T-cell (primary cell): ENCODE measurements around the gene CGB1. TPM values are rescaled to one million over a fixed set of nuclear protein-coding genes. Genes with fewer than 3 reads are reported as not detected.
A peak's percentile ranks its signal among the peaks of the same experiment; 100 is the strongest.
"Not testable (repeated sequence)": the region's sequence is repeated elsewhere in the genome, so short reads cannot be mapped to it uniquely, and the experiment has no call there.

ENCODE experiments used
- ATAC-seq, 4 experiments: fragments of 200-7000 bp in 3 of 4; fragments of 150-1000 bp in 1 of 4; cut with Tn5 transposase; replicated peaks in 1 of 4; 1 replicate in 3 of 4; 2 replicates in 1 of 4; pipeline ENCODE4 v1.10.0; 2021; ENCODE audit warnings: moderate library complexity in 3 of 4, mild to moderate bottlenecking in 2 of 4, moderate number of reproducible peaks in 1 of 4
- CTCF ChIA-PET, 2 donors: fragments of 300-600 bp; sonication (Branson Sonifier 250); formaldehyde crosslinking; loops; one replicate each; lab custom pipeline; 2022; ENCODE audit warnings: antibody characterized with exemption in 2 of 2; lab: Charles Lee
- POLR2A ChIA-PET, 2 donors: fragments of 300-600 bp; sonication (Branson Sonifier 250); formaldehyde crosslinking; loops; one replicate each; lab custom pipeline; 2022; ENCODE audit warnings: antibody characterized with exemption in 2 of 2; lab: Charles Lee
- DNase-seq, 35 experiments: peaks; one replicate each; pipeline versions ENCODE4 v3.0.0 to v3.0.0-alpha.2; 2013 to 2023
- H3K27ac ChIP-seq: one replicate; pipeline ENCODE4 v1.5.1; 2013; ENCODE audit warnings: low read length
- H3K27me3 ChIP-seq, 2 experiments: replicated peaks in 1 of 2; 1 replicate in 1 of 2; 2 replicates in 1 of 2; pipeline versions ENCODE4 v1.6.1 to v1.7.0; 2013; ENCODE audit warnings: low read length in 1 of 2, mixed read lengths in 1 of 2; ENCODE audit not compliant: control insufficient read depth in 2 of 2, insufficient read depth in 2 of 2; ENCODE audit errors: extremely low read depth in 1 of 2
- H3K36me3 ChIP-seq, 2 donors: 1 replicate in 1 of 2; 2 replicates in 1 of 2; pipeline versions ENCODE4 v1.6.1 to v1.7.0; 2013; ENCODE audit warnings: low read length in 1 of 2; ENCODE audit not compliant: control insufficient read depth in 2 of 2, insufficient read depth in 1 of 2; ENCODE audit errors: extremely low read depth in 1 of 2
- H3K4me1 ChIP-seq, 2 experiments: 1 replicate in 1 of 2; 2 replicates in 1 of 2; pipeline versions ENCODE4 v1.6.1 to v1.7.0; 2013; ENCODE audit warnings: low read length in 2 of 2, mixed read lengths in 1 of 2; ENCODE audit not compliant: insufficient read depth in 2 of 2, control insufficient read depth in 1 of 2; ENCODE audit errors: extremely low read depth in 1 of 2
- H3K4me3 ChIP-seq, 2 donors: 1 replicate in 1 of 2; 2 replicates in 1 of 2; pipeline versions ENCODE4 v1.5.1 to v1.7.0; 2013; ENCODE audit warnings: mild to moderate bottlenecking in 2 of 2, low read length in 1 of 2, moderate library complexity in 1 of 2; ENCODE audit not compliant: control insufficient read depth in 1 of 2; ENCODE audit errors: extremely low read depth in 1 of 2
- H3K9me3 ChIP-seq: 2 replicates; pipeline ENCODE4 v1.7.0; 2013
- H3K27ac Mint-ChIP-seq, 2 donors: one replicate each; pipeline ENCODE4 v1.8.0; 2020 to 2021; ENCODE audit warnings: mild to moderate bottlenecking in 2 of 2, mixed read lengths in 2 of 2
- H3K27me3 Mint-ChIP-seq, 2 donors: one replicate each; pipeline ENCODE4 v1.8.0; 2021 to 2022; ENCODE audit warnings: mixed read lengths in 2 of 2
- H3K36me3 Mint-ChIP-seq: one replicate; pipeline ENCODE4 v1.8.0; 2021; ENCODE audit warnings: mixed read lengths
- H3K4me1 Mint-ChIP-seq, 3 donors: one replicate each; pipeline ENCODE4 v1.8.0; 2020 to 2022; ENCODE audit warnings: mixed read lengths in 3 of 3, mild to moderate bottlenecking in 1 of 3
- H3K4me3 Mint-ChIP-seq, 3 donors: one replicate each; pipeline ENCODE4 v1.8.0; 2020 to 2022; ENCODE audit warnings: mild to moderate bottlenecking in 3 of 3, mixed read lengths in 3 of 3, moderate library complexity in 3 of 3
- H3K9me3 Mint-ChIP-seq, 3 donors: one replicate each; pipeline ENCODE4 v1.8.0; 2020 to 2022; ENCODE audit warnings: mixed read lengths in 3 of 3
- WGBS: methylation state at CpG from one replicate; pipeline ENCODE4 v1.1.5; 2013; ENCODE audit warnings: missing lambda C conversion rate; ENCODE audit not compliant: insufficient coverage; 5-methylcytosine and 5-hydroxymethylcytosine counted together
- total RNA-seq, 35 experiments: library from RNA in 6 of 35; stranded (reverse) in 6 of 35; fragments of 120-200 nt in 1 of 35; gene quantifications; one replicate each; pipeline versions ENCODE4 v1.2.1 to v1.2.4 and lab custom pipeline; 2013 to 2026

Gene CGB1
- total RNA-seq, 5 donors from 2014 or later (not counting 1 experiment from before 2014, with no cell fraction given), result not detected

DNA sequence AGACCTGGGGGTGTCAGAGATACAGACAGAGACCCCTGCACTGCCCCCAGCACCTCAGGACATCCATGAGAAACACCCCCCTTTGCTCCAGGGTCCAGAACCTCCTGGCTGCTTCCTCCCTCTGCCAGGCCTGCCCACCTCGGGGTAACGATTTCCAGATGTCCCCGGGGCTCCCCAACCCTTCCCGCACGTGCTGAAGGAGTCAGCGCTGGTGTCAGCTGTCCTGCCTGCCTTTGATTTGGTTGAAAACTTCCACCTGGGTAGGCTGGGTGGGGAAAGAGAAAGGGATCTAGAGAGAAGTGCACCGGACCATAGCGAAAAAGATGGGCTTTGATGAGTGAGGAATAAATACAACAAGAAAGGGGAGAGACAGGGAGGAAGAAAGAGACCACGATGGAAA, 22.4 kb upstream of the CGB1 start:
- Histone ChIP-seq H3K9me3 (no peaks in the 10 kb centered on the region), H3K36me3 (no peaks in the 10 kb centered on the region), H3K4me1 (peaks cover 5 to 26% of the 10 kb centered on the region in 2 experiments), H3K4me3 (no peak overlapping the region), H3K27ac (no peak overlapping the region), H3K27me3 (peaks cover 0 to 83% of the 10 kb centered on the region in 2 experiments)
- POLR2A ChIA-PET, result no interaction called here
- ATAC-seq (no peak), DNase-seq (no peak)
- Mint-ChIP-seq H3K27ac (no peak overlapping the region), H3K9me3 (no peaks in the 10 kb centered on the region), H3K27me3 (peaks cover 18 to 53% of the 10 kb centered on the region in 2 donors), H3K36me3 (peaks cover 3% of the 10 kb centered on the region), H3K4me1 (peaks cover 19 to 21% (median 19%) of the 10 kb centered on the region in 3 donors), H3K4me3 (peak overlapping the region in 1 of 3 donors; percentile 94)
- CTCF ChIA-PET, result no interaction called here
- 57% methylated on average over 7 of the region's 9 CpGs for WGBS

DNA sequence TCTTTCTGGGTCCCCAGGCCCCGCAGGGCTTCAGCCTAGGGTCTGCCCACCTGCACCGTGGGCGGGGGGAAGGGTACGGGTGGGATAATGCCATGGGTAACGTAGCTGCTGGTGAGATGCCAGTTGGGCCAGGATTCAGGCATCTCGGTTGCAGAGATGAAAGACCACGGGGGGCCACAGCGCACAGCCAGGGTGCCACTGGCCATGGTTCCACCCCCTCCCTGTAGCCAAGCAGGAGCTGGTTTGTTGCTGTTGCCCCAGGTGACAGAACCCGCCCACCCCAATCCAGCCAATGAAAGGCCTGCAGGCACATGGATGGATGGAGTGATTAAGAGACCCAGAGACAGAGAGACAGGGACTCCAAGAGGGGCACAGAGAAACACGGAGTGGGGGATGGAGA, 21.9 kb upstream of the CGB1 start:
- peaks cover 0 to 78% of the 10 kb centered on the region in 2 experiments for H3K27me3 ChIP-seq
- peaks cover 3% of the 10 kb centered on the region for H3K36me3 Mint-ChIP-seq
- peaks cover 18 to 49% of the 10 kb centered on the region in 2 donors for H3K27me3 Mint-ChIP-seq
- WGBS, result 64% methylated on average over 4 of the region's 10 CpGs
- H3K9me3 ChIP-seq, result no peaks in the 10 kb centered on the region
- DNase-seq, result peak in 1 of 35 experiments; percentile 15
- peaks cover 5 to 26% of the 10 kb centered on the region in 2 experiments for H3K4me1 ChIP-seq
- no peak overlapping the region for H3K27ac ChIP-seq
- H3K36me3 ChIP-seq, result no peaks in the 10 kb centered on the region
- CTCF ChIA-PET, result no interaction called here
- POLR2A ChIA-PET, result interaction anchor here in 1 of 2 donors (0.6 kb wide), 1 partner anchor 847 kb away, joined by 3 read pairs; no protein-coding TSS in a partner anchor
- no peaks in the 10 kb centered on the region for H3K9me3 Mint-ChIP-seq
- peaks cover 19 to 21% (median 19%) of the 10 kb centered on the region in 3 donors for H3K4me1 Mint-ChIP-seq
- H3K27ac Mint-ChIP-seq, result no peak overlapping the region
- H3K4me3 Mint-ChIP-seq, result peak overlapping the region in 1 of 3 donors; percentile 94
- H3K4me3 ChIP-seq, result no peak overlapping the region
- no peak for ATAC-seq

DNA sequence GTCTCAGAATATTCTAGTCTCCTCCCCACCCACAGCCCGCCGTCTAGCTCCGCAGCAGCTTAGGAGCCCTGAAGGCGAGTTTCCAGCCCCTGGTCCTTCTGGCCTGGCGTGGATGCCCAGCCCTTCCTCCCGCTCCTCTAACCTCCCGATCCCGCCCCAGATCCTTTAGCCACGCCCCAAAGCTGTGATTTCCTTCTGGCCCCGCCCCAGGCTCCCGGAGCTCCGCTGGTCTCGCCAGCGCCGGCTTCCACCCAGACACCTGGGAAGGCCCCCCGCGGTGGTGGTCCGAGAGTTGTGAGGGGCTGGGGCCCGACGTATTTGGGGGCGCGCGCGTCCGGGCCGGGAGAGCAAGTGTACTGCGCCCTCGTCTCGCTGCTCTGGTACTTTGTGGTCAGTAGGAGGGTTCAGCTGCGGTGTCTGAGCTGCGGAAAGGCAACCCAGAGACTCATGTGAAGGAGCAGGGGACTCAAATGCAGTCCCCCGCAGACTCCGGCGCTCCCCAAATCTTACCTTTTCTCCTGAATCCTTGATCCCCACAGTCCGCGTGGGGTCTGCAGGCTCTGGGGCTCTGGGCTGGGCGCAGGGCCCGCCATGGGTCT, 21.0 kb upstream of the CGB1 start, which contains the start of gene CGB7:
TSS of gene CGB7 (minus strand) at position 114 of the 599 bp plus-strand sequence. CDS start 2,374 bp downstream, outside the sequence.
- no peaks in the 10 kb centered on the region for H3K36me3 ChIP-seq
- H3K9me3 Mint-ChIP-seq, result no peaks in the 10 kb centered on the region
- no peak within 1 kb of the TSS for H3K27ac ChIP-seq
- DNase-seq (peak in 10 of 35 experiments; percentile 17 to 43 (median 35)), ATAC-seq (peak; percentile 13 to 45 (median 32))
- ChIA-PET CTCF (interaction anchor here in 1 of 2 donors (0.6 kb wide), 1 partner anchor 9 kb away, joined by 3 read pairs; no protein-coding TSS in a partner anchor), POLR2A (interaction anchor here in 1 of 2 donors (0.6 kb wide), 2 partner anchors 268 to 846 kb away, joined by 3 to 4 read pairs; no protein-coding TSS in a partner anchor)
- H3K4me3 Mint-ChIP-seq, result peak within 1 kb of the TSS; percentile 82 to 94 (median 84)
- H3K9me3 ChIP-seq, result no peaks in the 10 kb centered on the region
- H3K4me1 Mint-ChIP-seq, result peaks cover 19 to 21% (median 19%) of the 10 kb centered on the region in 3 donors
- 6% methylated on average over 31 of the region's 38 CpGs for WGBS
- H3K4me1 ChIP-seq, result peaks cover 5 to 26% of the 10 kb centered on the region in 2 experiments
- H3K27me3 ChIP-seq, result peaks cover 0 to 70% of the 10 kb centered on the region in 2 experiments
- peak within 1 kb of the TSS; percentile 48 to 60 for H3K4me3 ChIP-seq
- H3K27me3 Mint-ChIP-seq, result peaks cover 18 to 44% of the 10 kb centered on the region in 2 donors
- H3K27ac Mint-ChIP-seq, result peak within 1 kb of the TSS in 1 of 2 donors; percentile 71
- H3K36me3 Mint-ChIP-seq, result peaks cover 3% of the 10 kb centered on the region

DNA sequence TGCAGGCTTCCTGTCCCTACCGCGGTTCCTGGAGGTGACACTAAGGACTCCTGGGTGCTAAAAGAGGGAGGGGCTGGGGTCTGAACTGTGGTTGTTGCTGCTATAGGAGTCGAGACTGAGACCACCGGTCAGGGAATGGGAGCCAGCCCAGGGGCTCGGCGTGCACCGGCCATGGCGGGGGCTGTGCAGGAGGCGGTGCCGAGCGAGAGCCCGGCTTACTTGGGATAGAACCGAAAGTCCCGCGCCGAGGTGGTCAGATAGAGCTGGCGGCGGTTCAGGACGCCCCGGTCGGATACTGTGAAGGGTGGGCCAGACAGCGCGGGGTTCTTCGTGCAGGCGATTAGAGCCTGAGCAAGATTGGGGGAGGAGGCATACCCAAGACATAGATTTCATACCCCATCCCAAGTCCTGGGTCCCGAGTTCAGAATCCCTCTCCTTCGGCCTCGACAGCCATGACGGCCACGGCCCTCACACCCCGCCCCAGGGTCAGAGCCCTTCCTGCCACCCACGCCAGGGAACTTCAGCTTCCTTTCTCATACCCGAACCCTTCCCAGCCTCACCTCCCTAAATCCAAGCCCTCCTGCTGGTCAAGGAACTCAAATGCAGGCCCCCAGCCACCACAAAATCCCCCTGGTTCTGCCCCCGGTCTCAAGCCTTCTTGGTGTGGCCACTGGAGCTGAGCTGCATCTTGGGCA, 20.4 kb upstream of the CGB1 start:
- H3K36me3 Mint-ChIP-seq, H3K9me3 ChIP-seq, H3K27ac ChIP-seq, CTCF ChIA-PET, H3K36me3 ChIP-seq, H3K9me3 Mint-ChIP-seq, POLR2A ChIA-PET: not testable (repeated sequence)
- peak in 3 of 4 experiments; percentile 14 to 19 (median 17) for ATAC-seq
- H3K4me1 ChIP-seq, result peaks cover 5 to 26% of the 10 kb centered on the region in 2 experiments
- H3K27me3 ChIP-seq, result peaks cover 0 to 63% of the 10 kb centered on the region in 2 experiments
- H3K27me3 Mint-ChIP-seq, result peaks cover 18 to 44% of the 10 kb centered on the region in 2 donors
- H3K4me3 ChIP-seq, result peak overlapping the region; percentile 48 to 60
- H3K4me1 Mint-ChIP-seq, result peaks cover 19 to 21% (median 19%) of the 10 kb centered on the region in 3 donors
- DNase-seq, result peak in 1 of 35 experiments; percentile 20
- H3K27ac Mint-ChIP-seq, result peak overlapping the region in 1 of 2 donors; percentile 71
- H3K4me3 Mint-ChIP-seq, result peak overlapping the region; percentile 82 to 94 (median 84)
- 5% methylated on average over 17 of the region's 34 CpGs for WGBS

DNA sequence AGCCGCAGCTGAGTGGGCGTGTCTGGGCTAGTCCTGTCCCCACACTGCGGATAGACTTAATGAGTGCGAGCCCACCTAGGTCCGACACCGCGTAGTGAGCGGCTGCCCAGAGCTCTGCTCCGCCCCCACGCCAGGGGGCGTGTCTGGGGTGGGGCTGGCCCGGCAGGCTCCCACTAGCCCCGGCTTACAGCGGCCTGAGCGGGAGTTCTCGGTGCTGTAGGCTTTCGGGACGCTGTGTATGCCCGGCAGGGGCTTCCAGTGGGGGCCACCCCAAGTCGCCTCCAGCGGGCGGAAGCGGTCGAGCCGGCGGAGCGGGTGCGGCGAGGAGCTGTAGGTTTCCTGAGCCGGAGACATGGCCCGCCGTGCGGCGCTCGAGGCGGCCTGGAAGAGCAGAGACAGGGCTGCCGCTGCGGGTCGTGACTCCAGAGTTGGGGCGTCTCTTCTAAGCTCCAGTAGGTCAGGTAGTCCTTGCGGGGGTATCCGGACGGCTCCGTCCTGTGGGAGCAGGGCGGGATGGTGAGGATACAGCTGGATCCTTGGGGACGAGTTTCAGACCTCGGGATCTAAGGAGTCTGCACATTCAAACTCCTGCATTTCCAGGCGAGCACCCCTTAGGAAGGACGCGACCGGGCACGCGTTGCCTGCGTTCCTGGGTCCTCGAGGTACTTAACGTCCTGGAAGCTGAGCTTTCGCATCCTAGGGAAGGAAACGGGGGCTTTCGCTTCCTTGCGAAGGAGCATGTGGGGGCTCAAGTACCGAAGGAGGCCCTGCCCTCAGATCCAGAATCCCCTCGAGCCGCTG, 19.6 kb upstream of the CGB1 start:
- H3K9me3 Mint-ChIP-seq, result no peaks in the 10 kb centered on the region
- WGBS, result under 1% methylated on average over 53 of the region's 63 CpGs
- H3K4me3 Mint-ChIP-seq, result peak overlapping the region; percentile 82 to 94 (median 84)
- H3K36me3 Mint-ChIP-seq, result peaks cover 3% of the 10 kb centered on the region
- H3K27ac ChIP-seq, result no peak overlapping the region
- peak overlapping the region; percentile 48 to 60 for H3K4me3 ChIP-seq
- ChIA-PET POLR2A (no interaction called here), CTCF (no interaction called here)
- no peak overlapping the region for H3K27ac Mint-ChIP-seq
- H3K27me3 Mint-ChIP-seq, result peaks cover 18 to 40% of the 10 kb centered on the region in 2 donors
- H3K4me1 Mint-ChIP-seq, result peaks cover 19 to 21% (median 19%) of the 10 kb centered on the region in 3 donors
- no peaks in the 10 kb centered on the region for H3K9me3 ChIP-seq
- ATAC-seq (peak; percentile 72 to 77 (median 76)), DNase-seq (peak in 32 of 35 experiments; percentile 20 to 64 (median 40))
- no peaks in the 10 kb centered on the region for H3K36me3 ChIP-seq
- peaks cover 0 to 56% of the 10 kb centered on the region in 2 experiments for H3K27me3 ChIP-seq
- H3K4me1 ChIP-seq, result peaks cover 5 to 26% of the 10 kb centered on the region in 2 experiments
